ENCODE results near the gene GSK3A. TPM values are rescaled to one million over a fixed set of nuclear protein-coding genes. Genes with fewer than 3 reads are reported as not detected.

The GSK3A gene
- total RNA-seq, 1 donor from 2014 or later = 27.0 TPM

GRCh38 chr19:42217520-42218437 is 24.6 kb downstream of the GSK3A start, which contains the start of gene DEDD2:
Gene DEDD2 (minus strand): TSS chr19:42217677. CDS start chr19:42217007, 670 bp downstream.
- no peak for TF ChIP-seq CTCF (IDR thresholded peaks at IDR 0.05)
- Histone ChIP-seq H3K27me3 (no peaks in the 10 kb centered on the region), H3K36me3 (peaks cover 7 to 15% of the 10 kb centered on the region in 2 donors), H3K27ac (peak within 1 kb of the TSS; percentile 84 to 90), H3K4me1 (peaks cover 0 to 34% of the 10 kb centered on the region in 2 donors), H3K4me3 (peak within 1 kb of the TSS; percentile 78 to 85), H3K9me3 (no peaks in the 10 kb centered on the region)
- intact Hi-C loops (cut with DNase I) = loop anchor here (1.0 to 5.0 kb wide), 4 partner anchors 51 to 335 kb away; partner anchors contain the start of gene ARHGEF1
- peak; percentile 96 to 99 for DNase-seq (ENCODE audit: low spot score in 2 of 2)

GRCh38 chr19:42216653-42217519 is 25.5 kb downstream of the GSK3A start:
- Histone ChIP-seq H3K27me3 (no peaks in the 10 kb centered on the region), H3K4me3 (peak overlapping the region; percentile 78 to 85), H3K27ac (peak overlapping the region; percentile 79 to 90), H3K36me3 (peaks cover 15 to 18% of the 10 kb centered on the region in 2 donors), H3K4me1 (peaks cover 0 to 34% of the 10 kb centered on the region in 2 donors), H3K9me3 (no peaks in the 10 kb centered on the region)
- DNase-seq (ENCODE audit: low spot score in 2 of 2) = peak in 1 of 2 donors; percentile 74
- intact Hi-C loops (cut with DNase I) = loop anchor here (1.0 to 5.0 kb wide), 3 partner anchors 51 to 335 kb away; partner anchors contain the start of gene ARHGEF1
- TF ChIP-seq CTCF (IDR thresholded peaks at IDR 0.05) = no peak

- Histone ChIP-seq H3K4me1 (peaks cover 0 to 25% of the 10 kb centered on the region in 2 donors), H3K27me3 (no peaks in the 10 kb centered on the region), H3K9me3 (no peaks in the 10 kb centered on the region), H3K4me3 (no peak overlapping the region), H3K36me3 (peaks cover 25% of the 10 kb centered on the region in 2 donors), H3K27ac (no peak overlapping the region)
- no peak for TF ChIP-seq CTCF (IDR thresholded peaks at IDR 0.05)
- intact Hi-C loops (cut with DNase I) = loop anchor here (5.0 kb wide), 1 partner anchor 333 kb away; the partner anchor contains the start of gene ARHGEF1
- DNase-seq (ENCODE audit: low spot score in 2 of 2) = no peak
Observed at GRCh38 chr19:42214810-42215485, 27.5 kb downstream of the GSK3A start.

GRCh38 chr19:42212886-42213285 is 29.5 kb downstream of the GSK3A start:
- Histone ChIP-seq H3K27ac (no peak overlapping the region), H3K36me3 (peaks cover 45 to 46% of the 10 kb centered on the region in 2 donors), H3K27me3 (no peaks in the 10 kb centered on the region), H3K9me3 (no peaks in the 10 kb centered on the region), H3K4me3 (no peak overlapping the region), H3K4me1 (peaks cover 0 to 9% of the 10 kb centered on the region in 2 donors)
- DNase-seq (ENCODE audit: low spot score in 2 of 2) = no peak
- no peak for TF ChIP-seq CTCF (IDR thresholded peaks at IDR 0.05)
- intact Hi-C loops (cut with DNase I) = no loop called here

- Histone ChIP-seq H3K27ac (no peak overlapping the region), H3K9me3 (no peaks in the 10 kb centered on the region), H3K27me3 (no peaks in the 10 kb centered on the region), H3K4me1 (no peaks in the 10 kb centered on the region), H3K4me3 (no peak overlapping the region), H3K36me3 (peaks cover 73 to 76% of the 10 kb centered on the region in 2 donors)
- intact Hi-C loops (cut with DNase I) = no loop called here
- no peak for TF ChIP-seq CTCF (IDR thresholded peaks at IDR 0.05)
- DNase-seq (ENCODE audit: low spot score in 2 of 2) = no peak
Observed at GRCh38 chr19:42208612-42209011, 33.8 kb downstream of the GSK3A start.

Data from ascending aorta (tissue), 2 donors.